Lower leg skin (tissue), 3 donors: ENCODE data around the gene GAB1.

Experiments used
- CTCF ChIP-seq, 3 donors: fragments of 450-650 bp; IDR thresholded peaks; one replicate each; pipeline ENCODE4 v1.5.1; 2016; ENCODE audit warnings: antibody characterized with exemption in 3 of 3, mild to moderate bottlenecking in 3 of 3, moderate library complexity in 2 of 3
- POLR2A ChIP-seq, 2 donors: fragments of 450-650 bp; IDR thresholded peaks; one replicate each; pipeline ENCODE4 v1.6.1; 2016 to 2017; ENCODE audit warnings: antibody characterized with exemption in 2 of 2, mild to moderate bottlenecking in 1 of 2, moderate library complexity in 1 of 2

- TF ChIP-seq CTCF (IDR thresholded peaks at IDR 0.05), result no peak
- TF ChIP-seq POLR2A (IDR thresholded peaks at IDR 0.05), result no peak
These were observed 177.5 kb downstream of the GAB1 start for GRCh38 chr4:143514169-143514495.
